ENCODE results near the gene SH2D5.

SH2D5 gene

GRCh38 chr1:20760322-20760721, 27.8 kb upstream of the SH2D5 start:
- no peak for DNase-seq (ENCODE audit: low read depth)
- no peak overlapping the region for H3K4me3 ChIP-seq (ENCODE audit: low read depth, low read length)
- TF ChIP-seq CTCF (conservative IDR thresholded peaks at IDR 0.05; ENCODE audit: low read depth, low read length), result no peak

- DNase-seq (ENCODE audit: low read depth), result peak; percentile 45
- no peak for TF ChIP-seq CTCF (conservative IDR thresholded peaks at IDR 0.05; ENCODE audit: low read depth, low read length)
- H3K4me3 ChIP-seq (ENCODE audit: low read depth, low read length), result no peak overlapping the region
These were observed 21.1 kb upstream of the SH2D5 start for GRCh38 chr1:20753589-20753988.

- no peak for TF ChIP-seq CTCF (conservative IDR thresholded peaks at IDR 0.05; ENCODE audit: low read depth, low read length)
- DNase-seq (ENCODE audit: low read depth), result no peak
- H3K4me3 ChIP-seq (ENCODE audit: low read depth, low read length), result no peak overlapping the region
These were observed 19.0 kb upstream of the SH2D5 start for GRCh38 chr1:20751462-20751990.

GRCh38 chr1:20742671-20743070, 10.2 kb upstream of the SH2D5 start:
- no peak overlapping the region for H3K4me3 ChIP-seq (ENCODE audit: low read depth, low read length)
- DNase-seq (ENCODE audit: low read depth), result no peak
- TF ChIP-seq CTCF (conservative IDR thresholded peaks at IDR 0.05; ENCODE audit: low read depth, low read length), result no peak

- no peak for TF ChIP-seq CTCF (conservative IDR thresholded peaks at IDR 0.05; ENCODE audit: low read depth, low read length)
- no peak overlapping the region for H3K4me3 ChIP-seq (ENCODE audit: low read depth, low read length)
- no peak for DNase-seq (ENCODE audit: low read depth)
These were observed 8.3 kb upstream of the SH2D5 start for GRCh38 chr1:20740781-20741180.

GRCh38 chr1:20739225-20739624, 6.7 kb upstream of the SH2D5 start:
- no peak overlapping the region for H3K4me3 ChIP-seq (ENCODE audit: low read depth, low read length)
- TF ChIP-seq CTCF (conservative IDR thresholded peaks at IDR 0.05; ENCODE audit: low read depth, low read length), result no peak
- peak; percentile 31 for DNase-seq (ENCODE audit: low read depth)

- no peak for TF ChIP-seq CTCF (conservative IDR thresholded peaks at IDR 0.05; ENCODE audit: low read depth, low read length)
- H3K4me3 ChIP-seq (ENCODE audit: low read depth, low read length), result no peak overlapping the region
- DNase-seq (ENCODE audit: low read depth), result no peak
These were observed 3.1 kb upstream of the SH2D5 start for GRCh38 chr1:20735581-20736111.
